GM19043 (cell line): ENCODE results near the gene CDK11A.
"Not testable (repeated sequence)": the region's sequence is repeated elsewhere in the genome, so short reads cannot be mapped to it uniquely, and the experiment has no call there.

Experiments
- ATAC-seq: cut with Tn5 transposase; IDR thresholded peaks from one replicate; pipeline ENCODE4 v1.9.1; 2021; ENCODE audit warnings: low read depth; ENCODE audit not compliant: unreplicated experiment

The CDK11A gene

DNA sequence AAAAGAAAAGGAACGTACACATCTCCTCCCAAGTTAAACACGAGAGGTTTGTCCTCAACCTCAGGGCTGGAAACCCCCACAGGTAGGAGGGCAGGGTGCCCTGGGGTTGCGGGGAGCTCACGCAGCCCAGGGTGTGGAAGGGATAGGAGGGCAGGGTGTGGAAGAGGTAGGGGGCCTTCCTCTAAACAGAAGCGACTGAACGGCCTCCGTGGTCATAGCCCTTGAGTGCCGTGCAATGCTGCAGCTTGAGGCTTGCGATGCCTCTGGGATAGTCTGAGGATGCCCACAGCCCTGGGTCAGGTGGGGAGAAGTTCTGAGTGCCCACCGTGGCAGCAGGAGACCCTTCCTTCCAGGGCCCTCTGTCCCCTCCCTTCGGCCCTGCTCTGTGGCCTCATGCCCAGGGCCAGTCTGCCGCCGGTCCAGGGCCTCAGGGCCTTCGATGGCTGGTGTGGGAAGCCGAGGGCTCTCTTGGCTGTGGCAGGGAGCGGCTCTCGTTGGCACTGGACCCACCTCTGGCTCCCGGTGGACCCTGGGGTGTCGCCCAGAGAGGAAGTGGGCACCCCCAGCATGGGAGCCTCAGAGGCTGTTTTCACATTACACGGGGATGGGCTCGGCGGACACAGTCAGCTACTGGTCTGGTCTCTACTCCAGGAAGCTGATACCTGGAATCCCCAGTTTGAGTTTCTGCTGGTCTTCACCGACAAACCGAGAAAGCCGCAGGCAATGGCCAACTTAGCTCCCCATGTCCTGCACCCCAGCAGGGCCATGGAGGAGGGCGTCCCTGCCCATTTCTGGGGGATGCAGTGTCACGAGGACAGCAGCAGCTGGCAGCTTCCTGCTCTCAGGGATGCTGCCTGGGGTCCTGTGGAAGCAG is 59.0 kb downstream of the CDK11A start:
- ATAC-seq, result no peak

DNA sequence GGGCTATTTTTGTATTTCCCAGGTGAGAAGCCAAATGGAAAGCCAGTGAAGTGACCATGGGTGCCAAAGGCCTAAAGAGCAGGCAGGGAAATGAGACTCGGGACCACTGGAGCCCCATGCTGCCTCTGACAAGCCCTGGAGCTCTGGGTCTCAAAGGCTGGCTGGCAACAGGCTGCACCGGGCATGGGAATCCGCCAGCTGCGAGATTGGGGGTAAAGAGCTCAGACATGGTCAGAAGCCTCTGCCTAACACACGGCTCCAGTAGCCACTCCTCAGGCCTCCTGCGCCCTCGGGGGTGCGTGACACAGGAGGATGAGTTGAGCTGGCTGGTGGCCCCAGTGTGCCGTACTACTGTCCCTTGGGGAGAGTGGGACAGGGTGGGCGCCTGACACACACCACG is 59.8 kb downstream of the CDK11A start:
- ATAC-seq, result not testable (repeated sequence)

- not testable (repeated sequence) for ATAC-seq
Measured at GRCh38 chr1:1662830-1663560, 61.2 kb downstream of the CDK11A start.

- not testable (repeated sequence) for ATAC-seq
Measured at GRCh38 chr1:1662392-1662791, 61.8 kb downstream of the CDK11A start.

GRCh38 chr1:1658583-1659549 is 65.3 kb downstream of the CDK11A start, which contains the start of gene CDK11B:
Gene CDK11B, minus strand, starts transcription at chr1:1659004. Its CDS starts 1,519 bp downstream, at chr1:1657485.
- ATAC-seq, result peak; percentile 74
